Erythroblast (primary cell): ENCODE results near the gene LYST.
"Not testable (repeated sequence)": the region's sequence is repeated elsewhere in the genome, so short reads cannot be mapped to it uniquely, and the experiment has no call there.

Source experiments
- GATA1 ChIP-seq: IDR thresholded peaks from 2 replicates; pipeline ENCODE4 v1.6.1; 2011; ENCODE audit warnings: low read depth, mild to moderate bottlenecking, control low read depth, low read length, moderate library complexity
- POLR2A ChIP-seq: IDR thresholded peaks from 2 replicates; pipeline ENCODE4 v1.6.1; 2011; ENCODE audit warnings: mild to moderate bottlenecking, low read length

GRCh38 chr1:235915489-235915888 is 48.8 kb upstream of the LYST start:
- TF ChIP-seq POLR2A, GATA1: not testable (repeated sequence)
